Testis (tissue), 3 donors: Measurements from ENCODE around the gene C1QTNF8. TPM values are rescaled to one million over a fixed set of nuclear protein-coding genes. Genes with fewer than 3 reads are reported as not detected.

Experiments
- DNase-seq: peaks from one replicate; pipeline ENCODE4 v3.0.0-alpha.2; 2019
- H3K27ac ChIP-seq, 2 donors: fragments of 200-600 bp; sonication (generic); one replicate each; pipeline ENCODE4 v1.5.1; 2019
- H3K27me3 ChIP-seq: fragments of 200-600 bp; sonication (generic); one replicate; pipeline ENCODE4 v1.5.1; 2019
- H3K36me3 ChIP-seq: fragments of 200-600 bp; sonication (generic); one replicate; pipeline ENCODE4 v1.5.1; 2017; ENCODE audit warnings: low read depth; ENCODE audit errors: missing control alignments
- H3K4me1 ChIP-seq: fragments of 200-600 bp; sonication (generic); one replicate; pipeline ENCODE4 v1.5.1; 2019
- H3K4me3 ChIP-seq, 2 donors: fragments of 200-600 bp; sonication (generic); one replicate each; pipeline ENCODE4 v1.5.1; 2017 to 2019
- H3K9me3 ChIP-seq: fragments of 200-600 bp; sonication (generic); one replicate; pipeline ENCODE4 v1.5.1; 2017
- CTCF ChIP-seq, 3 experiments: fragments of 450-650 bp in 2 of 3; fragments of 200-600 bp in 1 of 3; sonication (generic) in 1 of 3; IDR thresholded peaks; one replicate each; pipeline ENCODE4 v1.5.1; 2016 to 2019; ENCODE audit warnings: antibody characterized with exemption in 3 of 3, mild to moderate bottlenecking in 2 of 3, moderate library complexity in 1 of 3
- POLR2A ChIP-seq: fragments of 450-650 bp; IDR thresholded peaks from one replicate; pipeline ENCODE4 v1.6.1; 2017; ENCODE audit warnings: antibody characterized with exemption, mild to moderate bottlenecking, moderate library complexity
- WGBS, 2 donors: methylation state at CpG; one replicate each; pipeline ENCODE4 v1.1.5; 2018; 5-methylcytosine and 5-hydroxymethylcytosine counted together
- intact Hi-C: fragments of 100-400 bp; cut with DNase I; formaldehyde crosslinking; loops from one replicate; pipeline ENCODE4 v1.15.1; 2023; ENCODE audit warnings: low total_unique reads
- polyA plus RNA-seq: library from polyadenylated mRNA; stranded (reverse); fragments of 350-450 nt; fragmentation: Illumina TruSeq; extraction: RNeasy Lipid Tissue Mini Kit (QIAGEN cat#74804); gene quantifications from one replicate; pipeline ENCODE4 v1.2.3, GENCODE V29; 2014; ENCODE audit warnings: low read depth, low replicate concordance; ENCODE audit not compliant: insufficient read depth
- total RNA-seq, 2 donors: library from RNA; depleted of rRNA; stranded (reverse); fragments of >200 nt; gene quantifications; one replicate each; pipeline ENCODE4 v1.2.3, GENCODE V29; 2016

Gene C1QTNF8
- total and polyA plus RNA-seq, 3 donors from 2014 or later, result 1.3 to 2.7 TPM; not detected in 1

- Histone ChIP-seq H3K27ac (no peak overlapping the region), H3K4me1 (no peaks in the 10 kb centered on the region), H3K9me3 (no peaks in the 10 kb centered on the region), H3K36me3 (no peaks in the 10 kb centered on the region), H3K4me3 (no peak overlapping the region), H3K27me3 (no peaks in the 10 kb centered on the region)
- no peak for DNase-seq
- intact Hi-C loops, result no loop called here
- TF ChIP-seq POLR2A (no peak), CTCF (IDR thresholded peaks at IDR 0.05) (no peak)
- 84 to 90% methylated on average over 19 to 39 of the region's 43 CpGs for WGBS, 2 donors
Measured at GRCh38 chr16:1061769-1062505, 34.1 kb downstream of the C1QTNF8 start.

GRCh38 chr16:1060416-1061340, 35.4 kb downstream of the C1QTNF8 start:
- 84 to 91% methylated on average over 20 to 42 of the region's 42 CpGs for WGBS, 2 donors

GRCh38 chr16:1059310-1059709, 36.7 kb downstream of the C1QTNF8 start:
- no peak for DNase-seq
- TF ChIP-seq POLR2A, result no peak
- TF ChIP-seq CTCF (IDR thresholded peaks at IDR 0.05), result no peak
- Histone ChIP-seq H3K9me3 (no peaks in the 10 kb centered on the region), H3K4me3 (no peak overlapping the region), H3K36me3 (no peaks in the 10 kb centered on the region), H3K27me3 (no peaks in the 10 kb centered on the region), H3K27ac (no peak overlapping the region), H3K4me1 (no peaks in the 10 kb centered on the region)
- 95 to 96% methylated on average over 3 of the region's 3 CpGs for WGBS, 2 donors
- intact Hi-C loops, result loop anchor here (5.0 to 10.0 kb wide), 2 partner anchors 38 to 245 kb away; partner anchors contain the start of gene C1QTNF8

More at GRCh38 chr16:1060416-1061340, 35.4 kb downstream of the C1QTNF8 start:
- intact Hi-C loops, result no loop called here
- no peaks in the 10 kb centered on the region for H3K9me3 ChIP-seq
- H3K36me3 ChIP-seq, result no peaks in the 10 kb centered on the region
- H3K4me3 ChIP-seq, result no peak overlapping the region
- H3K27ac ChIP-seq, result no peak overlapping the region
- no peaks in the 10 kb centered on the region for H3K27me3 ChIP-seq
- no peaks in the 10 kb centered on the region for H3K4me1 ChIP-seq
- no peak for DNase-seq
- TF ChIP-seq POLR2A (no peak), CTCF (IDR thresholded peaks at IDR 0.05) (no peak)

- intact Hi-C loops, result loop anchor here (5.0 to 10.0 kb wide), 2 partner anchors 39 to 243 kb away; partner anchors contain the start of gene C1QTNF8
- H3K4me1 ChIP-seq, result no peaks in the 10 kb centered on the region
- no peaks in the 10 kb centered on the region for H3K36me3 ChIP-seq
- 62 to 63% methylated on average over 8 to 14 of the region's 14 CpGs for WGBS, 2 donors
- H3K27me3 ChIP-seq, result no peaks in the 10 kb centered on the region
- no peak overlapping the region for H3K27ac ChIP-seq
- DNase-seq, result no peak
- H3K4me3 ChIP-seq, result no peak overlapping the region
- no peaks in the 10 kb centered on the region for H3K9me3 ChIP-seq
- TF ChIP-seq CTCF (IDR thresholded peaks at IDR 0.05), result no peak
Measured at GRCh38 chr16:1058216-1058615, 37.8 kb downstream of the C1QTNF8 start.
